Heart left ventricle (tissue), 16 donors: Measurements from ENCODE around the gene MOK. TPM values are rescaled to one million over a fixed set of nuclear protein-coding genes. Genes with fewer than 3 reads are reported as not detected.

Experiments used
- ATAC-seq, 4 donors: fragments of 200-7000 bp; cut with Tn5 transposase; one replicate each; pipeline ENCODE4 v1.9.1; 2020 to 2022; ENCODE audit warnings: moderate library complexity in 4 of 4, mild to moderate bottlenecking in 3 of 4, moderate number of reproducible peaks in 1 of 4
- DNase-seq, 5 donors: peaks; one replicate each; pipeline ENCODE4 v3.0.0-alpha.2; 2020
- H3K27ac ChIP-seq, 12 donors: fragments of 200-600 bp; sonication (generic) in 4 of 12; one replicate each; pipeline versions ENCODE4 v1.5.0 to v1.8.0; 2016 to 2022; ENCODE audit warnings: mild to moderate bottlenecking in 2 of 12
- H3K27me3 ChIP-seq, 9 donors: fragments of 200-600 bp; sonication (generic) in 2 of 9; one replicate each; pipeline versions ENCODE4 v1.5.1 to v1.8.0; 2016 to 2022; ENCODE audit warnings: mild to moderate bottlenecking in 3 of 9
- H3K36me3 ChIP-seq, 9 donors: fragments of 200-600 bp; sonication (generic) in 2 of 9; one replicate each; pipeline versions ENCODE4 v1.5.0 to v1.8.0; 2018 to 2022; ENCODE audit warnings: mild to moderate bottlenecking in 2 of 9
- H3K4me1 ChIP-seq, 12 donors: fragments of 200-600 bp; sonication (generic) in 4 of 12; one replicate each; pipeline versions ENCODE4 v1.5.0 to v1.8.0; 2016 to 2022; ENCODE audit warnings: mild to moderate bottlenecking in 3 of 12
- H3K4me3 ChIP-seq, 12 donors: fragments of 200-600 bp; sonication (generic) in 4 of 12; one replicate each; pipeline versions ENCODE4 v1.5.0 to v1.8.0; 2017 to 2022; ENCODE audit warnings: mild to moderate bottlenecking in 9 of 12, moderate library complexity in 4 of 12
- H3K9me3 ChIP-seq, 12 donors: fragments of 200-600 bp; sonication (generic) in 4 of 12; one replicate each; pipeline versions ENCODE4 v1.5.0 to v1.8.0; 2016 to 2022; ENCODE audit warnings: mild to moderate bottlenecking in 1 of 12
- POLR2A ChIP-seq, 2 donors: fragments of 450-650 bp; IDR thresholded peaks; one replicate each; pipeline ENCODE4 v1.6.1; 2017; ENCODE audit warnings: antibody characterized with exemption in 2 of 2, mild to moderate bottlenecking in 2 of 2, moderate library complexity in 2 of 2
- WGBS, 4 donors: extraction: QIAGEN DNeasy Blood & Tissue Kit in 2 of 4; methylation state at CpG; one replicate each; pipeline versions ENCODE4 v1.1.5 to v1.1.7; 2013 to 2018; 5-methylcytosine and 5-hydroxymethylcytosine counted together
- intact Hi-C, 10 donors: fragments of 100-400 bp; cut with DNase I; formaldehyde crosslinking; loops; one replicate each; pipeline versions ENCODE4 v1.11.1 to v1.14.2; 2022
- polyA plus RNA-seq, 2 donors: library from polyadenylated mRNA; stranded (reverse); fragments of 200-250 nt; gene quantifications; one replicate each; pipeline ENCODE4 v1.2.3, GENCODE V29; 2013
- total RNA-seq, 9 donors: library from RNA; depleted of rRNA in 2 of 9; stranded (reverse); fragments of >200 nt in 2 of 9; fragmentation: NEBNext Ultra II Directional in 3 of 9; extraction: Animal tissue kit (Norgen Biotek cat#: 25700) in 3 of 9; gene quantifications; one replicate each; pipeline versions ENCODE4 v1.1.0 to v1.2.4, GENCODE V29; 2016 to 2023
- TF ChIP-seq, protein P1 (sequence below), 12 donors: fragments of 200-600 bp; sonication (generic) in 4 of 12; IDR thresholded peaks; one replicate each; pipeline versions ENCODE4 v1.5.0 to v1.8.0; 2018 to 2022; ENCODE audit warnings: antibody characterized with exemption in 12 of 12, mild to moderate bottlenecking in 5 of 12
- donor health status: ischemic (EF 13 %, LVEDD 7.1; RV severe dilation, severe dysfunction).
- donor health status: healthy with polysubstance abuse.
- donor health status: DM: no; HTN: yes; CAD: no.
- donor health status: DM: no; HTN: no; CAD: no.
- donor health status: ischemic (EF 25% LVEDD 6.9; RV normal size, moderate dysfunction).
- donor health status: ischemic (EF 25% LVEDD 5.7; RV mildly dilated, moderate dysfunction).
- donor health status: healthy.
- donor health status: DM: yes; HTN: yes; CAD: no.
- donor health status: ischemic (EF 35%, LVEDD 5.7; RV mildly dilated, moderate dysfunction).
- donor health status: nonischemic (EF 11% LVEDD 7.7; RV severe dilation, severe dysfunction).
- donor health status: DM: yes; HTN: yes; CAD: no.
- donor health status: PGD.
- donor health status: ischemic (EF 29% LVEDD 5.4; RV normal size, mild dysfunction).
- donor health status: nonischemic (EF 23%, LVEDD 6.1; RV moderate dilation, normal function).

The MOK gene
- total and polyA plus RNA-seq, 11 donors = 8.7 to 18.1 (median 12.7) TPM

DNA sequence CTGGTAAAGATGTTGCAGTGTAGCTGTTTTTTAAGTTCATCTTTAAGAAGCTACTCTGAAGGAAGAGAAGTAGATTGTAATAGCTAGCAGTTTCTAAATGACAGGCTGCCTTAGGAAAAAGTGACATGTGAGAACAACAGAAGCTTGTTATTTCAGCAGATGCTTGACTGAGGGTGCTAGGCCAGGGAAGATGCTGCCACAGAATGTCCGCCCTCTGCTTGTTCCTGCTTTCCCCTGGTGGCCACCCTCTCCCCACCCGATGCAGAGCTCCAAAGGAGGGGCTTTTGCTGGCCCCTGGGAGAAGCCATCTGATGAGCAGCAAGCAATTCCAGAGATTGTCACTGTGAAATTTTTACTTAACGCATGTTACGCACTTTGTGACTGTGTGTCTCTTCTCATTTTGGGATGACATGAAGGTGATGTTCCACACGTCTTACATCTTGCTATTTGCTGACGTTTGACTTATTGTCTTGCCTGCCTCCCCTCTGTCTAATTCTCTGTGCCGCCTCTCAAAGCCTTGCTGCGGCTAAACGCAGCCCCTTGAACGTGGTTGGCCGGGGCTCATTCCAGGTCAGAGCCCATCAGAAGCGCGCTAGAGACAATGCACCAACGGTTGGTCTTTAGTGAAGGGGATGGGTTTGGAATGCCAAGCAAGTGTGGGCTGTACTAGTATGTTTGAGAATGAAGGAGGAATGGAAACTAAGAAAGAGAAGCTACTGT is 120.5 kb downstream of the MOK start:
- TF ChIP-seq, protein P1, sequence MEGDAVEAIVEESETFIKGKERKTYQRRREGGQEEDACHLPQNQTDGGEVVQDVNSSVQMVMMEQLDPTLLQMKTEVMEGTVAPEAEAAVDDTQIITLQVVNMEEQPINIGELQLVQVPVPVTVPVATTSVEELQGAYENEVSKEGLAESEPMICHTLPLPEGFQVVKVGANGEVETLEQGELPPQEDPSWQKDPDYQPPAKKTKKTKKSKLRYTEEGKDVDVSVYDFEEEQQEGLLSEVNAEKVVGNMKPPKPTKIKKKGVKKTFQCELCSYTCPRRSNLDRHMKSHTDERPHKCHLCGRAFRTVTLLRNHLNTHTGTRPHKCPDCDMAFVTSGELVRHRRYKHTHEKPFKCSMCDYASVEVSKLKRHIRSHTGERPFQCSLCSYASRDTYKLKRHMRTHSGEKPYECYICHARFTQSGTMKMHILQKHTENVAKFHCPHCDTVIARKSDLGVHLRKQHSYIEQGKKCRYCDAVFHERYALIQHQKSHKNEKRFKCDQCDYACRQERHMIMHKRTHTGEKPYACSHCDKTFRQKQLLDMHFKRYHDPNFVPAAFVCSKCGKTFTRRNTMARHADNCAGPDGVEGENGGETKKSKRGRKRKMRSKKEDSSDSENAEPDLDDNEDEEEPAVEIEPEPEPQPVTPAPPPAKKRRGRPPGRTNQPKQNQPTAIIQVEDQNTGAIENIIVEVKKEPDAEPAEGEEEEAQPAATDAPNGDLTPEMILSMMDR (IDR thresholded peaks at IDR 0.05) = no peak
- no peak for TF ChIP-seq POLR2A (IDR thresholded peaks at IDR 0.05)
- no peaks in the 10 kb centered on the region for H3K27me3 ChIP-seq
- H3K4me1 ChIP-seq = peaks cover 0 to 61% (median 42%) of the 10 kb centered on the region in 12 donors
- intact Hi-C loops = no loop called here
- H3K4me3 ChIP-seq = no peak overlapping the region
- no peaks in the 10 kb centered on the region for H3K36me3 ChIP-seq
- no peaks in the 10 kb centered on the region for H3K9me3 ChIP-seq
- DNase-seq (no peak), ATAC-seq (no peak)
- no peak overlapping the region for H3K27ac ChIP-seq
- 82 to 85% (median 84%) methylated on average over 14 of the region's 14 CpGs for WGBS, 4 donors

DNA sequence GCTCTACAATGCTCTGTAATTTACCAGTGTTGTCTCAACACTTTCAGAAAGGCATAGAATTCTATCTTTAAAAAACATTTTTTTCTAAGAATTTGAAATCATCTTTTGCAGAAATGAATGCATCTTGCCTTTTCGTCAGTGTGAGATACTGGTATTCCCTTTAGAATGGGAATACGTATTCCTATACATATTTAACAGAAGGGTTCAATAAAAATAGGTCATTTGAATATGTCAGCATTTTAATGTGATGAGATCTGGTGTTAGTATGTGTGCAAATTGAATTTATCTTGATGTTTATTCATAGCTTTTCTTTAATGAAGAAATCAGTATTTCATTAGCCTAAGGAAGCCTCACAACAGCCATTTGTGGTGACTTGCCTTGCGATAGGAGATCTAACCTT is 121.1 kb downstream of the MOK start:
- TF ChIP-seq POLR2A (IDR thresholded peaks at IDR 0.05) = no peak
- TF ChIP-seq, protein P1 (IDR thresholded peaks at IDR 0.05) = no peak
- Histone ChIP-seq H3K4me3 (no peak overlapping the region), H3K27ac (no peak overlapping the region), H3K9me3 (no peaks in the 10 kb centered on the region), H3K27me3 (no peaks in the 10 kb centered on the region), H3K4me1 (peaks cover 0 to 60% (median 42%) of the 10 kb centered on the region in 12 donors), H3K36me3 (peaks cover 0 to under 1% (median 0%) of the 10 kb centered on the region in 9 donors)
- intact Hi-C loops = no loop called here
- DNase-seq (no peak), ATAC-seq (no peak)
- WGBS, 4 donors = 92 to 97% (median 95%) methylated on average over 3 of the region's 3 CpGs

DNA sequence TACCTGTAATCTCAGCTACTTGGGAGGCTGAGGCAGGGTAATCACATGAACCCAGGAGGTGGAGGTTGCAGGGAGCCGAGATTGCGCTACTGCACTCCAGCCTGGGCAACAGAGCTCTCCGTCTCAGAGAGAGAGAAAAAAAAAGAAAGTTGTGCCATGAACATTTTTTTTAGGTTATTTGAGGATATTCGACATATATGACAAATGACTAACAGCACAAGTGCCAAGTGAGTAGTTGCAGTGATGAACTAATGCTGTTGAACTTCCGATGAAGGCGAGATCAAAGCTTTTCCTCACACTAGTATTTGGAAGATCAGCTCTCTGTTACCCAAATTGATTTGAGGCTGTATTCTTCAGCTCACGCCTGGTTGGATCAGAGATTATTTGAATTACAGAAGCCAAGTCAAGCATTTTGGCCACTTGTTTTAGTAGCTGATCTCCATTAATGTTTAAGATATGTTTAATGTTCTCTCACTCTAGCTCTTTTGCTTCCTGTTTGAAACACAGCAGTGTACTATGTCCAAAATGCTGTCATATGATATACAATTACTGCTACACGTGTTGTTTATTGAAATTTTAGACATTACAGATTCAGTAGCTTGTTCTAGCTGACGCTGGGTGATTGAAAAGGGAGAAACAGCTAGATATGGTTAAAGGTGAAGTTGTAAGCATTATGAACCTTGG is 121.9 kb downstream of the MOK start:
- no peak for ATAC-seq
- Histone ChIP-seq H3K4me3 (no peak overlapping the region), H3K9me3 (no peaks in the 10 kb centered on the region), H3K36me3 (peaks cover 0 to 5% (median 0%) of the 10 kb centered on the region in 9 donors), H3K27me3 (no peaks in the 10 kb centered on the region), H3K4me1 (peaks cover 0 to 57% (median 39%) of the 10 kb centered on the region in 12 donors), H3K27ac (no peak overlapping the region)
- DNase-seq = no peak
- intact Hi-C loops = no loop called here
- no peak for TF ChIP-seq POLR2A (IDR thresholded peaks at IDR 0.05)
- 73 to 85% (median 79%) methylated on average over 9 of the region's 9 CpGs for WGBS, 4 donors

DNA sequence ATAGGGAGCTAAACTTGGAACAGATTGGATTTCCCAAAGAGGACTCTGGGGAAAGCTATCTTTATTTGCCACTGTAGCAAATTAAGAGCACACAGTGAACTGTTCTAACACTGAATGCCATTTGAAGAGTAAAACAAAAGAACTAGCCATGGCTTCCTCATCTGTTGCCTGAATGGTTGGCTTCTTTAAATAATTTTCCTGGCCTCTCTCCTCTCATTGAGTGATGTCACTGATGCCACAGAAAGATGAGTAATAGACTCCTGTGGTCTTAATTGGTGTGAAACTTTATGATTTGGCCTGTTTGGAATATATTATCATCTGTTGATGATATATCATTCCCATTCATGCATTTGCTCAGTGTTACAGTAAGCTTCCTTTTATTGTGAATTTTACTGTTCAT is 122.8 kb downstream of the MOK start:
- intact Hi-C loops = no loop called here
- no peak for DNase-seq

More for the DNA sequence above, 122.8 kb downstream of the MOK start:
- no peak for TF ChIP-seq POLR2A (IDR thresholded peaks at IDR 0.05)
- TF ChIP-seq, protein P1 (IDR thresholded peaks at IDR 0.05) = no peak
- Histone ChIP-seq H3K4me3 (no peak overlapping the region), H3K27ac (no peak overlapping the region), H3K9me3 (no peaks in the 10 kb centered on the region), H3K4me1 (peaks cover 0 to 48% (median 33%) of the 10 kb centered on the region in 12 donors), H3K36me3 (peaks cover 0 to 5% (median 0%) of the 10 kb centered on the region in 9 donors), H3K27me3 (no peaks in the 10 kb centered on the region)
- peak in 1 of 4 donors; percentile 17 for ATAC-seq
